Medulla oblongata (tissue), 1 donor: Measurements from ENCODE around the gene SH2D3A.
"Not testable (repeated sequence)": the region's sequence is repeated elsewhere in the genome, so short reads cannot be mapped to it uniquely, and the experiment has no call there.

Experiments used
- DNase-seq: peaks from one replicate; pipeline ENCODE4 v3.0.0-alpha.2; 2015; ENCODE audit errors: extremely low spot score

Gene SH2D3A

DNA sequence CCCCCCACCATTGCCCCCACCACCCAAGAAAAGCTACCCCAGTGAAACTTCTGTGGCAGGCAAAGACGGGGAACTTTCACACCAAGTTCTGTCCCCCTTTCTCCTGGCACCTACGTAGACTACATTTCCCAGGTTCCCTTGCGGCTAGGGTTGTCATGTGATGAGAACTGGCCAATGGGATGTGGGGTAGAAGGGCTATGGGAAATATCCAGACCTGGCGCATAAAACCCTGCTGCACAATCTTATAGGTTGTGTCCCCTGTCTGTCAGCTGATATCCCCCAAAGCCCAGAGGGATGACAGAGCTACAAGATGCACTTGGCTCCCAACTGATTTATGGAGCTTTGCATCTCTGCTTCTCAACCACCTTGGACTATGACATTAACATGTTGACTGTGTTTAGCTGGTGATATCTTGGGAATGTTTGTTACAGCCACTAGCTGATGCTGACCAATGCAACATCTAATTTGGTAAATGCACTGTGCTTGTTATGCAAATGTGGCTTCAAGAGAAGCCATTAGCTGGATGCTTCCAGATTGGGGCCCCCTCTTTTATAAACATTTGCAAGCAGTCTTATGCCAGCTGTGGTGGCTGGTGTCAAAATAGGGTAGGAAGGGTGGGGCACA is 6.1 kb downstream of the SH2D3A start:
- DNase-seq = no peak

GRCh38 chr19:6760606-6761005 is 6.6 kb downstream of the SH2D3A start:
- DNase-seq = no peak

DNA sequence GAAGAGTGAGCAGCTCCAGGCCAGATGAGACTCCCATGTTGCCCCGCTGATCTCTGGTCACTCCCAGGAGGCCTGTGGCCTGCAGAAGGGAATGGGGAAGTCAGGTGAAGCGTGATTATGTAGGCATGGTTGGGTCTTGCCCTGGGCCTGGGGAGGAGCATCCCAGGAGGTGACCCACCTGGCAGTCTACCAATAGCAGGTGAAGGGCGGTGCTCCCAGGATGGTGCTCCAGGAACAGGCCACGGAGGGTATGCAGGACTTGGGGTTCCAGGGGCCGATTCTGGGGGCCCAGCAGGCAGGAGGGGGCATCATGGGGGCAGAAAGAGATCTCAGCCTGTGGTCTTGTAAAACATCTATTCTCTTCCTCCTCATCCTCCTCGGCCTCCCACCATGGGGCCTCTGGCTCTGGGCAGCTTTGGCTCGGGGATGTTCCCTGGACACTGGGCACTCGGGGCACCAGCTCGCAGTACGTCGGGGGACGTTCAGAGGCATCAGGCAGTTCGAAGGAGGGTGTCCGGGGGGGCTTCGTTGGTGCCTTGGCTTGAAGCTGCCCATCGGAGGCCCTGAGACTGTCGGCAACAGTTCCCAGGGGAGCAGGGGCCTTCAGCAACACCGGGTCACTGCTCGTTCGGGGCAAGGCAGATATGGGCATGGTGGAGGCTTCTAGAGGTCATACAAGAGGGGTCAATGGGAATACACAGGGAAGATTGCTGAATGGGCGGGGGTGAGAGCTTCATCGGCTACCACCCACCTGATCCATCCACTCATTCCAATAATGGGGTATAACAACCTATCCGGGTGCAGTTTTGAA is 12.4 kb downstream of the SH2D3A start:
- DNase-seq = no peak

- DNase-seq = no peak
Observed at GRCh38 chr19:6754136-6754535, 13.1 kb downstream of the SH2D3A start.

GRCh38 chr19:6753178-6754031 is 13.8 kb downstream of the SH2D3A start:
- peak; percentile 27 for DNase-seq

DNA sequence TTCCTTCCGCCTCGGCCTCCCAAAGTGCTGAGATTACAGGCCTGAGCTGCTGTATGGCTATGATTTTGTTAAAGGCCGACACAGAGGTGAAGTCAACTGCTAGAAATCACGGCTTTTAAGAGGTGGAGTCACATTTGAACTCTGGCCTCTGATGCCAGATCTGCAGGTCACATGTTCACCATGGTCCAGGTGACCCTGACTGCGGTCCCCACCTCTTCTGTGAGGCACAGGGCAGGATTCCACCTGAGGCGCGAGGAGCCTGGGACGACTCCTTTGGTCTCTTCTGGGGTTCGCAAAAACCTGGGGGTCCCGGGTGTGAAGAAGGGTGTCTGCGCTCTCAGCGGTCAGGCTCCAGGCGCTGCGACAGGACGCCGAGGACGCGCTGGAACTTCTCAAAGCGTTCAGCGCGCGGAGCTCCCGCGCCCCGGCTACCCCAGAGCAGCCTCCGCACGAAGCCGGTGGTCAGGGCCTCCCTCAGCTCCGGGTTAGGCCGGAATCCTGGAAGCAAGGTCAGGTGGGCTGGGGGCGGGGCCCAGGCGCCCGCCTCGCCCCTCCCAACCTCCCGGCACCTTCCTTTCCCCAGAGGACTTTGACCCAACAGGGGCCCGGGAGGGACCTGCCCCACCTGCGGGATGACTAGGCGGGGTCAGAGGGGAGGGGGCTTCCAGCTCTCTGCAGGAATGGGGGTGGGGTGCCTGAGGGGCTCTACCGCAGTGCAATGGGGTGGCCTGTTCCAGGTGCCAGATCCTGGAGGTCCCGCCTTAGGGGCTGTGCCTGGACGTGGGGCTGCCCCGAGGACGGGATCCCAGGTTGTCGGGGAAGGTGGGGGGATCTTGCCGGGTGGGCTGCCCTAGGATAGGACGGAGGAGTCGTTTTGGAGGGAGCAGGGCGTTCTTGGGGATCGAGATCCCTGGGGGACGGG is 14.7 kb downstream of the SH2D3A start:
- no peak for DNase-seq

DNA sequence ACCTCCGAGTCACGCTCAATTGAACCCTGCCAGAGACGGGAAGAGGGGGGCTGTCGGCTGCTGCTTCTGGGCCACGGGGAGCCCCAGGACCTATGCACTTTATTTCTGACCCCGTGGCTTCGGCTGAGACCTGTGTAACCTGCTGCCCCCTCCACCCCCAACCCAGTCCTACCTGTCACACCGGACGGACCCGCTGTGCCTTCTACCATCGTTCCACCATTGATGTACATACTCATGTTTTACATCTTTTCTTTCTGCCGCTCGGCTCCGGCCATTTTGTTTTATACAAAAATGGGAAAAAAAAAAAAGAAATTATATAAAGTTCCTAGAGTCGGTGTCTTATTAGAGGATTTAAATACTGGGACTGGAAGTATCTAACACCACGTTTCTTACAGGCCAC is 16.0 kb downstream of the SH2D3A start:
- no peak for DNase-seq

DNA sequence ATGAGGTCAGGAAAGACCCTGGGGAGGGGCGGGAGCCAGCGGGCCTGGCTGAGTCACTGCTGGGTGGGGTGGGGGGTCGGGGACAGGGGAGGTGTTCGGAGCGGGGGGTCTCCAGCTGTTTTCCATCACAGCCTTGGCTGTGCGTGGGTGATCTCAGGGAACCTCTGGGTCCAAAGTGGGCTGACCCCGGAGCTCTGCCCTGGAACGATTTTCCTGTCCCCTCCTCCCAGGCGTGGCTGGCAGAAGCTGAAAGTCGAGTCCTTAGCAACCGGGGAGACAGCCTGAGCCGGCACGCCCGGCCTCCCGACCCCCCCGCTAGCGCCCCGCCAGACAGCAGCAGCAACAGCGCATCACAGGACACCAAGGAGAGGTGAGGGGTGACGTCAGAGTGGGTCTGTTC is 17.2 kb downstream of the SH2D3A start:
- no peak for DNase-seq

DNA sequence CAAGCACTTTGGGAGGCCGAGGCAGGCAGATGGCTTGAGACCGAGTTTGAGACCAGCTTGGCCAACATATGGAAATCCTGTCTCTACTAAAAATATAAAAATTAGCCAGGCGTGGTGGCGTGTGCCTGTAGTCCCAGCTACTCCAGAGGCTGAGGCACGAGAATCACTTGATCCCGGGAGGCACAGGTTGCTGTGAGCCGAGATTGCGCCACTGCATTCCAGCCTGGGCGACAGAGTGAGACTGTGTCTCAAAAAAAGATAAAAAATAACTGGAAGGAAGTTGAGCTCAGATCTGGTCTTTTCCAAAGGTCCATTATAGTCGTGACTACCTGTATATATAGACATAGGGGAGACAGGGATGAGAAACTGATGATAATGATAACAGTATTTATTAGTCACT is 18.7 kb downstream of the SH2D3A start:
- DNase-seq = not testable (repeated sequence)

GRCh38 chr19:6745965-6746364 is 21.3 kb downstream of the SH2D3A start:
- no peak for DNase-seq

GRCh38 chr19:6744381-6745301 is 22.6 kb downstream of the SH2D3A start:
- peak; percentile 68 for DNase-seq

GRCh38 chr19:6743714-6744380 is 23.4 kb downstream of the SH2D3A start:
- no peak for DNase-seq

DNA sequence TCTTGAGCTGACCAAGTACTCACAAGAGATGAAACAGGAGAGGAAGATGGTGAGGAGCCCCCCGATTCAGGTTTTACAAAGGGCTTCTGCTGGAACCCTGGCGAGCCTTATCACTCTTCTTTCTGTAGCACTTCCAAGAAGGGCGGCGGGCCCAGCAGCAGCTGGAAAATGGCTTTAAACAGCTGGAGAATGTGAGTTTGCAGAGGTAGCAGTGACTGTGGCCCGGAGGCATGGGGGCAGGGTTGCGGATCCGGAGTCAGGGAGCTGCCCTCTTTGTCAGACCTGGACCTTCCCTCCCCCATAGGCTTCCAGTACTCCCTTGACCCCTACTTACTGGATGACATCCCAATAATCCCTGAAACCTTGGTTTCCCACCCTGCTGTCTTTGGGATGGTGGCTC is 24.2 kb downstream of the SH2D3A start:
- DNase-seq = no peak

DNA sequence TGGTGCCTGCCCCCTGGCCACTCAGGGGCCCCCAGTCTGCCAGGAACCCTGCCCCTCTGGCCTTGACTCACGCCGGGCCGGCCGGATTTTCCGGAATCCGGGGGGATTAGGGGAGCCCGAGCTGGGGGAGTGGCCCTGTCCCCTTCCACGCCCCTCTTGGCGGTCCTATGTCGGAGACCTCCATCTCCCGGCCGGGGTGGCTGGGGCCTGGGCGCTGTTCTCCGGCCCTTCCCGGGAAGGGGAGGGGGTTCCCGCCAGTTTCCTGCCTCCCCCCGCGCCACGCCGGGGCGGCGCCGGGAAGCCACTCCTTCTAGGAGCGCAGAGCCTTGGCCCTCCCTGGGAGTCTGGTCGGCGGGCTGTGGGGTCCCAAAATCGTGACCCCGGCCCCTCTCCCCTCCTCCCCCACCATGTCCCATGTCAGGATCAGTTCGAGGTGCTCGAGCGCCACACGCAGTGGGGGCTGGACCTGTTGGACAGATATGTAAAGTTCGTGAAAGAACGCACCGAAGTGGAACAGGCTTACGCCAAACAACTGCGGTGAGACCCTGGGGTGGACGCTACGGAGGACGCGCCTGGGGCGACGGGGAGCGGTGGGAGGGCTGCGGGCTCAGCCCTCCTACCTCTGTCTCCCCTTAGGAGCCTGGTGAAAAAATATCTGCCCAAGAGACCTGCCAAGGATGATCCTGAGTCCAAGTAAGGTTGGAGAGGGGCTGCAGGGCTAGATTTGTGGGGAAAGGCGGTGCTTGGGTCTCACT is 26.5 kb downstream of the SH2D3A start:
- no peak for DNase-seq

GRCh38 chr19:6739883-6740588 is 27.2 kb downstream of the SH2D3A start:
- DNase-seq = no peak

DNA sequence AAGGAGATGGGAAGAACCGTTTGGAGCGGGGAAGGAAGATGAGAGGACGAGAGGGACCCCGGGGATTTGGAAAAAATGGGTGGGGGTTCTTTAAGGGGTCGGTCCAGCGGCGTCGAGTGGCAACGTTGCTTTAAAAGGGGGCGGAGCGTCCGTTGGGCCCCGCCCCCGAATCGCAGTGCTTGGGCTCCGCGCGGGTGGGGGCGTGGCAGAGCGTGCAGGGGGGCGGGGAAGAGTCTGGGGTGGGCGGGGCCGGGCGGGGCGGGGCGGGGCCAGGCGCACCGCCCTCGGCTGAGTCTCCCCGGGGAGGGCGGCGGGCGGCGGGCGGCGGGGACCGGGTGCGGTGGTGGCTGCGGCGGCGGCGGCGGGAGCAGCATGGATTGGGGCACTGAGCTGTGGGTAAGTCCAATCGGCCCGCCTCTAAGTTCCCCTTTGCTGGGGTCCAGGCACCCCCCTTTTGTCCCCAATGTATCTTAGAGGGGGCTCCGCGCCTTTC is 27.8 kb downstream of the SH2D3A start, which contains the start of gene TRIP10:
TRIP10 (plus strand) TSS at position 291 of the 493 bp plus-strand sequence; CDS start at position 373, 82 bp downstream.
- peak; percentile 91 for DNase-seq

GRCh38 chr19:6738787-6739389 is 28.3 kb downstream of the SH2D3A start:
- DNase-seq = no peak
